Activated T-cell treated with anti-CD3 and anti-CD28 coated beads for 1 hour (primary cell): ENCODE measurements around the gene SMARCA1.
"Not testable (repeated sequence)": the region's sequence is repeated elsewhere in the genome, so short reads cannot be mapped to it uniquely, and the experiment has no call there.

Source experiments
- DNase-seq: peaks from one replicate; pipeline ENCODE4 v3.0.0-alpha.2; 2020; ENCODE audit warnings: low read depth

SMARCA1 gene

DNA sequence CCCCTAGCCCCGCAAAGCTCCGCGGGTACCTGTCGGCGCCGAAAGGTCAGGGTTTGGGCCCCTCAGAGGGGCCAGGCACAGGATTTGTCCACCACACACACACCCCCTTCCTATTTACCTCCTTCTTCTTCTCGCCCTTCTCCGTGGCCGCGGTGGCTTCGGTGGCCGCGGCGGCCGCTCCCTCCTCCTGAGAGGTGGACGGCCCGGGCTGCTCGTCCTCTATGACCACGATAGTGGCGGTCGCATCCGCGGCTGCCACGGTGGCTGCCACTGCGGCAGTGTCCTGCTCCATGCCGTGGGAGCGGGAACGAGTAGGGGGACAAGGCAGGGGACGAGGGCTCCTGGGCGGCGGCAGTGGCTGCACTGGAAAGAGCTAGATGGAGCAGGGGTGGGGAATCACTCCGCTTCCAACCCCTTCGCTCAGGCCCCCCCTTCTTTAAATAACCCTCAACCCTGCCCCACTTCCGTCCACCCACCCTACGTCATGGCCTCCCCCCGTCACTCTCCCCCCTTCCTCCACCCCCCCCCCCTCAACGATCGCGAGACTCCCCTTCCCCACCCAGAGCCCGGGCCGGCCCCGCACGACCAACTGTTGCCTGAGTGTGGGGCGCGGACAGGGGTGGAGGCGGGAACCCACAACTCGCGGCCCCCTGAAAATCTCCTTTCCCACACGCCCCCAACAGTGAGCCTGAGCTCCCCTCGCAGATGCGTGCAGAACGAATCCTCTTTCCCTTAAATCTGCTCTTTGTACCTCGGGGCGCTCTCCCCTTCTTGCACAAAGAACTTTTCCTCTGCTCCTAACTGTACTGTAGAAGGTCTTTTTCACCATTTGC is at the start of gene SMARCA1:
Gene SMARCA1, minus strand, starts transcription at position 412 of the 833 bp plus-strand sequence. Its CDS starts 120 bp downstream, at position 292.
- no peak for DNase-seq

DNA sequence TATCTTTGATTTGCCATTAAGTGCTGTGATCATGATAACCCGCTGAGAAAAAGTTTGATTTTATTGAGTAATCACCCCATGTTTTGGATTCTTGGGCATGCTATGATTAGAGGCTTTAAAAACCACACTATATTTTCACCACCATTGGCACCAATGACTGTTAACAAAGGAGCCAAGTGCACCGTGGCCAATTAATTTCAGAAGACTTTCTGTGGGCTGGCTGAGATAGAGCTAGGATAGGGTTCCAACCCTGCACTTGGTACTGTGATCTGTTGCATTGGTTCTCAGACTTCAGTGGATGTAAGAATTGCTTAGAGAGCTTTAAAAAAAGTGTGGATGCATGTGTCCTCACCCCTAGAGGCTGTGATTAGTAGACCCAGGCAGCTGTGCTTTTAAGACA is 49.1 kb upstream of the SMARCA1 start:
- no peak for DNase-seq

GRCh38 chrX:129568349-129568748 is 45.1 kb upstream of the SMARCA1 start:
- no peak for DNase-seq

GRCh38 chrX:129566073-129566472 is 42.8 kb upstream of the SMARCA1 start:
- DNase-seq = no peak

DNA sequence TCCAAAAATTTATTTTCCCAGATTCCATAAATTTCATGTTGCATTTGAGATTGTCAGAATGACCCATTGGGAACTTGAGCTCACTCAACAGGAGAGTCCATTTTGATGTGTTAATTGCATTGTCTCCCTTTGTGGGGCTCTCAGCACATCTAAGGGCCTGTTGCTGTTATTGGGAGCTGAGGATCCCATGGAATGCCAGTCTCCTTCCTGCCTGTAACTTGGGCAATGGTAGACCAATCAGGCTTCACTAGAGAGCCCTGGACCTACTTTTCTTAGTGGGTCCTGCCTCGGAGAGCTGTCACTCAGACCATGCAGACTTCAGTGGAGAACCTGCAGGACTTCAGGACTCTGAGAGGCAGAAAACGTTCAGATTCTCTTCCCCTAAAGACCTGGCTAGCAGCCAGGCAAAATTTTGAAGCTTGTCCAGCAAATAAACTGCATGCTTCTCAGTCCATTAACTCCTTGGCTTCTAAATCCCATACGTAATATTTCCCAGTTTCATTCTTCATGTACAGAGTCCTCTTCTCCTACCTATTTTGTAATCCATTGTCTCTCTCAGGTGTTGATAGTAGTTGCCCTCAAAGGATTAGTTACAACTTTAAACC is 41.9 kb upstream of the SMARCA1 start:
- DNase-seq = no peak

DNA sequence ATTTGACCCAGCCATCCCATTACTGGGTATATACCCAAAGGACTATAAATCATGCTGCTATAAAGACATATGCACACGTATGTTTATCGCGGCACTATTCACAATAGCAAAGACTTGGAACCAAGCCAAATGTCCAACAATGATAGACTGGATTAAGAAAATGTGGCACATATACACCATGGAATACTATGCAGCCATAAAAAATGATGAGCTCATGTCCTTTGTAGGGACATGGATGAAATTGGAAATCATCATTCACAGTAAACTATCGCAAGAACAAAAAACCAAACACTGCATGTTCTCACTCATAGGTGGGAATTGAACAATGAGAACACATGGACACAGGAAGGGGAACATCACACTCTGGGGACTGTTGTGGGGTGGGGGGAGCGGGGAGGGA is 41.1 kb upstream of the SMARCA1 start:
- DNase-seq = not testable (repeated sequence)

DNA sequence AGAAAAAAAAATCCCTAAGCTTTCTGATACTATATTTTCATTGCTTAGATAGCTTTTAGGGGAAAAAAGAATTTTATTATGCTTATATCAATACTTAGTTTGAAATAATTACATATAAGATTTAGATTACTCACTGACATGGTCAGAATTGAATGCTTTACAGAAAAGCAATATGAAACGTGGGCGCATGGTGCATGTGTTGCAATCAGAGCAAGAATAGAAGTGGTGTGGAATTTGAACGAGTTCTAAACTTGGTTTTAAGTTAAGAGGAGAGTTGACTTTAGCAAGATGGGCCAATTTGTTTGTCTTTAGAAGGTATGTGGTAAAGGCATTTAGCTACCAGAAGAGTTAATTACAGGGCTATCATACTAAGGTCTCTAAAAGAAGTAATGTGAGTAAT is 38.2 kb upstream of the SMARCA1 start:
- no peak for DNase-seq

DNA sequence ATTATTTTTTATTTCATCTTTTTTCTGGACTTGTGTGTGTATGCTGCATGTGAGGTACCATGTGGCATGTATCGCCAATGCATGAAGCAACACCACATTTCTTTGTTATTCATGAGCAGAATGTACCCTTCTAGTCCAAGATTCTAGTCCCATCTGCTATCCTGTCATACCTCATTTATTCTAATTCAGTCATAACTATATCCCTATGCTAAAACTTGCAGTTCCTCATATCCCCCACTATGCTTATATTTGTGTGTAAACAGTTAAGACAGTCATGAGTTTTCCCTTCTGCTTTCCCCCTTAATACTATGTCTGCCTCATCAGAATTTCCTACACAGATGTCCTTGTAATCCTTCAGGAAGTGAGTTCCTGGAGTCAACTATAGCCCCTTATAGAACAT is 36.5 kb upstream of the SMARCA1 start:
- DNase-seq = no peak

GRCh38 chrX:129557844-129558480 is 34.7 kb upstream of the SMARCA1 start:
- DNase-seq = no peak

- DNase-seq = no peak
Observed at GRCh38 chrX:129556806-129557315, 33.6 kb upstream of the SMARCA1 start.

- not testable (repeated sequence) for DNase-seq
Observed at GRCh38 chrX:129554816-129555215, 31.5 kb upstream of the SMARCA1 start.

GRCh38 chrX:129553619-129554288 is 30.5 kb upstream of the SMARCA1 start:
- DNase-seq = no peak

- no peak for DNase-seq
Observed at GRCh38 chrX:129549124-129549523, 25.8 kb upstream of the SMARCA1 start.

DNA sequence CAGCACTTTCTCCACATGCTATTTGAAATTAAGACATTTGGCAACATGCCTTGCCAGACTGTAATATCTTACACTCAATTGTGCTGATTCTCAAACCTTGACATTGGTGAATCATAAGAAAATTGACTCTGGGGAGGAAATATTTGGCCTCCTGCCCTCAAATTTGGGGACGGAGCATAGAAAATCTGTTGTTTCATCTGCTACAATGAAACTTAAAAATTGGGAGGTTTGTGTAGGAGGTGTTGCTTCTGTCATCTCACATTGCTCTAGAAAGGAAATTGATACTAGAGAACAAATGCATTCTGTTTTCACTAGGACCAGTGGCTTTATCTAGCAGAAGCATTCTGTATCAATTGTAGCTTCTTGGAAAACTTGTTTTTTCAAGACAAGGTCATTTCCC is 22.1 kb upstream of the SMARCA1 start:
- DNase-seq = no peak

DNA sequence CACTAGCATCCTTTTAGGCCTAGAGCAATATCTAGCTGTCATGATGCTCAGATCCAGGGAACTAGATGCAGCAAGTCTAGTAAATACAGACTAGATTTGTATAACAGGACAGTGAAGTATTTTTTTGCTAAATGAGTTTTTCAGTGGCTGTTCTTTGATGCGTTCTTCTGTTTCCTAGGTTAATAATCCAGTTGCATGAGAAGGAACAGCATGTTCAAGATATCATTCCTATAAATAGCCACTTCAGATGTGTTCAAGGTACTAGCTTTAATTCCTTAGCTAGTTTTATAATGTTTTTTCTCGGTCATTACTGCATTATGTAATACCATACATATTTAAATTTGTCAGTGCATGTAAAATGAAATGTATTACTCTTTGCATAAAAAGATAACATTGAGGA is 21.5 kb upstream of the SMARCA1 start:
- no peak for DNase-seq

GRCh38 chrX:129540722-129541184 is 17.5 kb upstream of the SMARCA1 start:
- DNase-seq = no peak

DNA sequence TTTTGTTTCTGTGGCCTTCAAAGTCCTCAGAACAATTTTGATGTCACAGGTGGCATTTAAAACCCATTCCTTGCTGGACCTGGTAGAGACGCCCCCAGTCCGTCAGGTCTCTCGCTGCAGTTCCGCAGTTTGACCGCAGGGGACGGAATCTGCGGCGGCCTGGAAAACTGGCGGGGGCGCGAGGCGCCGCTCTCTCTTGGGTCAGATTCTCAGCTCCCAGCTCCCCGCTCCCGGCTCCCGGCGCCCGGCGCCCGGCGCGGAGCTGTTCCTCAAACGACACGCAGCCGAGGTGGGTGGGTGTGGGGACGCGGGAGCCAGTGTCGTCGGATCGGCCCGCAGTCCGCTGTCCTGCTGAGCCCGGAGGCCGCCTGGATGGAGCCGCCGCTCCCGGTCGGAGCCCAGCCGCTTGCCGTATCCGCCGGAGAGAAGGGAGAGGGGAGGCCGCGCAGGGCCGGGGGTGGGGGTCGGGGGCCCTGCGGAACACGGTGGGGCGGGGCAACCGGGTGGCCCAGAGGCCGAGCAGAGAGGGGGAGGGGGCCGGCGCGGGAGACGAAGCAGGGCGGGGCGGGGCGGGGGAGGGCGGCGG is 16.9 kb upstream of the SMARCA1 start, which contains the start of gene OCRL:
Gene OCRL, plus strand, starts transcription at position 192 of the 586 bp plus-strand sequence. Its CDS starts 181 bp downstream, at position 373.
- peak; percentile 18 for DNase-seq

GRCh38 chrX:129534816-129535578 is 11.7 kb upstream of the SMARCA1 start:
- DNase-seq = no peak

DNA sequence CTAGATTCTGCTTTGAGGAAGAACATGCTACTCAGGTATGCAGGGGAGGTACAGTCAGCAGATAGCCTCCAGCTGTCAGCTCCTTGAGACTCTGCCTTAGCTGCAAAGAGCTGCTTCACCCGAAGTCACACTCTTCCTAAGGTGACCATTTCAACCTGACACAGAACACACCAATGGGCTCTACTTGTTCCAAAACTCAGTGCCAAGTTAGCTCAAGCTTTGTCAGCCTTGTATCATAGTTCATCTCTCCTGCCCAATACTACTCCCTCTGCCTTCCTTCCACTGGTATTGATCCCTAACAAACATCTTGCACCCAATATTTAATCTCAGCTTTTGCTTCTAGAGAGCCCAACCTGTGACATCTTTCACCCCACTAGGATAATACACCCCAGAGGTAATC is 7.8 kb upstream of the SMARCA1 start:
- no peak for DNase-seq

GRCh38 chrX:129530410-129530809 is 7.1 kb upstream of the SMARCA1 start:
- DNase-seq = no peak
